SK-N-SH treated with all-trans-retinoic acid at 6 μM for 48 hours (cell line): ENCODE results near the gene ZIC5.

Source experiments
- ATAC-seq: fragments of 200-7000 bp; cut with Tn5 transposase; 3 replicates; pipeline ENCODE4 v1.9.1; 2020; ENCODE audit warnings: mild to moderate bottlenecking, moderate library complexity
- ARNTL ChIP-seq: fragments of 450-650 bp; formaldehyde crosslinking; IDR thresholded peaks from 2 replicates; pipeline ENCODE4 v1.5.0; 2020; ENCODE audit warnings: low read depth, mild to moderate bottlenecking, moderate library complexity, borderline replicate concordance
- BACH2 ChIP-seq: fragments of 250-450 bp; sonication (Bioruptor Pico); IDR thresholded peaks from 2 replicates; pipeline ENCODE4 v1.9.0; 2021; ENCODE audit warnings: mild to moderate bottlenecking, borderline replicate concordance
- CREB5 ChIP-seq: fragments of 250-450 bp; sonication (Bioruptor Pico); IDR thresholded peaks from 2 replicates; pipeline ENCODE4 v1.5.1; 2020; ENCODE audit warnings: low read depth, mild to moderate bottlenecking, moderate library complexity
- CSDC2 ChIP-seq: fragments of 250-450 bp; sonication (Bioruptor Pico); IDR thresholded peaks from 2 replicates; pipeline ENCODE4 v1.5.0; 2020; ENCODE audit warnings: mild to moderate bottlenecking, moderate library complexity
- GLIS3 ChIP-seq: fragments of 250-450 bp; sonication (Bioruptor Pico); IDR thresholded peaks from 2 replicates; pipeline ENCODE4 v1.5.0; 2020; ENCODE audit warnings: mild to moderate bottlenecking, moderate library complexity
- ISL1 ChIP-seq: fragments of 250-450 bp; sonication (Bioruptor Pico); IDR thresholded peaks from 2 replicates; pipeline ENCODE4 v2.1.2; 2022; ENCODE audit warnings: mild to moderate bottlenecking, moderate library complexity
- OSR1 ChIP-seq: fragments of 250-450 bp; sonication (Bioruptor Pico); IDR thresholded peaks from 2 replicates; pipeline ENCODE4 v1.8.0; 2022; ENCODE audit warnings: moderate library complexity, mild to moderate bottlenecking, inconsistent platforms
- PATZ1 ChIP-seq: fragments of 250-450 bp; sonication (Bioruptor Pico); IDR thresholded peaks from 2 replicates; pipeline ENCODE4 v1.8.0; 2020; ENCODE audit warnings: mild to moderate bottlenecking, moderate library complexity, borderline replicate concordance
- POU6F1 ChIP-seq: fragments of 250-450 bp; sonication (Bioruptor Pico); IDR thresholded peaks from 2 replicates; pipeline ENCODE4 v1.8.0; 2021; ENCODE audit warnings: low read depth, mild to moderate bottlenecking, moderate library complexity, borderline replicate concordance
- PPARA ChIP-seq: fragments of 250-450 bp; sonication (Bioruptor Pico); IDR thresholded peaks from 2 replicates; pipeline ENCODE4 v1.5.0; 2020; ENCODE audit warnings: mild to moderate bottlenecking, borderline replicate concordance
- RARB ChIP-seq: fragments of 250-450 bp; sonication (Bioruptor Pico); IDR thresholded peaks from 2 replicates; pipeline ENCODE4 v1.8.0; 2021; ENCODE audit warnings: mild to moderate bottlenecking, moderate library complexity
- SNAI2 ChIP-seq: fragments of 250-450 bp; sonication (Bioruptor Pico); IDR thresholded peaks from 2 replicates; pipeline ENCODE4 v1.5.0; 2020; ENCODE audit warnings: mild to moderate bottlenecking, moderate library complexity
- TCF4 ChIP-seq: fragments of 250-450 bp; sonication (Bioruptor Pico); IDR thresholded peaks from 2 replicates; pipeline ENCODE4 v1.8.0; 2021; ENCODE audit warnings: mild to moderate bottlenecking, moderate library complexity, borderline replicate concordance
- TOX ChIP-seq: fragments of 250-450 bp; sonication (Bioruptor Pico); IDR thresholded peaks from 2 replicates; pipeline ENCODE4 v1.8.0; 2021; ENCODE audit warnings: mild to moderate bottlenecking, moderate library complexity, borderline replicate concordance
- ZC3H10 ChIP-seq: fragments of 250-450 bp; sonication (Bioruptor Pico); IDR thresholded peaks from 2 replicates; pipeline ENCODE4 v1.5.1; 2021; ENCODE audit warnings: mild to moderate bottlenecking, moderate library complexity
- ZFP3 ChIP-seq: fragments of 250-450 bp; sonication (Bioruptor Pico); IDR thresholded peaks from 2 replicates; pipeline ENCODE4 v1.5.0; 2020; ENCODE audit warnings: mild to moderate bottlenecking, moderate library complexity
- ZFP30 ChIP-seq: fragments of 450-650 bp; formaldehyde crosslinking; IDR thresholded peaks from 2 replicates; pipeline ENCODE4 v1.5.0; 2022; ENCODE audit warnings: mild to moderate bottlenecking, moderate library complexity
- ZNF565 ChIP-seq: fragments of 450-650 bp; formaldehyde crosslinking; conservative IDR thresholded peaks from 2 replicates; pipeline ENCODE4 v1.5.0; 2020; ENCODE audit warnings: low read depth, mild to moderate bottlenecking, moderate library complexity
- ZNF8 ChIP-seq: fragments of 450-650 bp; formaldehyde crosslinking; IDR thresholded peaks from 2 replicates; pipeline ENCODE4 v1.5.0; 2020; ENCODE audit warnings: mild to moderate bottlenecking, moderate library complexity
- TF ChIP-seq, protein P1 (sequence below): fragments of 250-450 bp; sonication (Bioruptor Pico); IDR thresholded peaks from 2 replicates; pipeline ENCODE4 v1.5.0; 2020; ENCODE audit warnings: mild to moderate bottlenecking, moderate library complexity

ZIC5 gene

GRCh38 chr13:99975626-99976025, 4.1 kb upstream of the ZIC5 start:
- TF ChIP-seq TOX (CRISPR knock-in tag) = no peak
- TF ChIP-seq, protein P1, sequence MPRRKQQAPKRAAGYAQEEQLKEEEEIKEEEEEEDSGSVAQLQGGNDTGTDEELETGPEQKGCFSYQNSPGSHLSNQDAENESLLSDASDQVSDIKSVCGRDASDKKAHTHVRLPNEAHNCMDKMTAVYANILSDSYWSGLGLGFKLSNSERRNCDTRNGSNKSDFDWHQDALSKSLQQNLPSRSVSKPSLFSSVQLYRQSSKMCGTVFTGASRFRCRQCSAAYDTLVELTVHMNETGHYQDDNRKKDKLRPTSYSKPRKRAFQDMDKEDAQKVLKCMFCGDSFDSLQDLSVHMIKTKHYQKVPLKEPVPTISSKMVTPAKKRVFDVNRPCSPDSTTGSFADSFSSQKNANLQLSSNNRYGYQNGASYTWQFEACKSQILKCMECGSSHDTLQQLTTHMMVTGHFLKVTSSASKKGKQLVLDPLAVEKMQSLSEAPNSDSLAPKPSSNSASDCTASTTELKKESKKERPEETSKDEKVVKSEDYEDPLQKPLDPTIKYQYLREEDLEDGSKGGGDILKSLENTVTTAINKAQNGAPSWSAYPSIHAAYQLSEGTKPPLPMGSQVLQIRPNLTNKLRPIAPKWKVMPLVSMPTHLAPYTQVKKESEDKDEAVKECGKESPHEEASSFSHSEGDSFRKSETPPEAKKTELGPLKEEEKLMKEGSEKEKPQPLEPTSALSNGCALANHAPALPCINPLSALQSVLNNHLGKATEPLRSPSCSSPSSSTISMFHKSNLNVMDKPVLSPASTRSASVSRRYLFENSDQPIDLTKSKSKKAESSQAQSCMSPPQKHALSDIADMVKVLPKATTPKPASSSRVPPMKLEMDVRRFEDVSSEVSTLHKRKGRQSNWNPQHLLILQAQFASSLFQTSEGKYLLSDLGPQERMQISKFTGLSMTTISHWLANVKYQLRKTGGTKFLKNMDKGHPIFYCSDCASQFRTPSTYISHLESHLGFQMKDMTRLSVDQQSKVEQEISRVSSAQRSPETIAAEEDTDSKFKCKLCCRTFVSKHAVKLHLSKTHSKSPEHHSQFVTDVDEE (CRISPR knock-in tag) = no peak
- TF ChIP-seq CREB5 = no peak
- TF ChIP-seq SNAI2 (CRISPR knock-in tag) = no peak
- no peak for TF ChIP-seq CSDC2 (CRISPR knock-in tag)
- no peak for TF ChIP-seq ZFP3
- TF ChIP-seq PATZ1 (CRISPR knock-in tag) = no peak
- no peak for TF ChIP-seq OSR1
- no peak for TF ChIP-seq GLIS3 (CRISPR knock-in tag)
- no peak for TF ChIP-seq TCF4 (CRISPR knock-in tag)
- TF ChIP-seq RARB = no peak
- no peak for TF ChIP-seq PPARA (CRISPR knock-in tag)
- no peak for TF ChIP-seq ARNTL
- no peak for TF ChIP-seq ISL1
- TF ChIP-seq ZFP30 = no peak
- no peak for TF ChIP-seq ZNF8 (CRISPR knock-in tag)
- TF ChIP-seq POU6F1 (CRISPR knock-in tag) = no peak
- no peak for TF ChIP-seq ZNF565
- TF ChIP-seq ZC3H10 (CRISPR knock-in tag) = no peak
- no peak for ATAC-seq

DNA sequence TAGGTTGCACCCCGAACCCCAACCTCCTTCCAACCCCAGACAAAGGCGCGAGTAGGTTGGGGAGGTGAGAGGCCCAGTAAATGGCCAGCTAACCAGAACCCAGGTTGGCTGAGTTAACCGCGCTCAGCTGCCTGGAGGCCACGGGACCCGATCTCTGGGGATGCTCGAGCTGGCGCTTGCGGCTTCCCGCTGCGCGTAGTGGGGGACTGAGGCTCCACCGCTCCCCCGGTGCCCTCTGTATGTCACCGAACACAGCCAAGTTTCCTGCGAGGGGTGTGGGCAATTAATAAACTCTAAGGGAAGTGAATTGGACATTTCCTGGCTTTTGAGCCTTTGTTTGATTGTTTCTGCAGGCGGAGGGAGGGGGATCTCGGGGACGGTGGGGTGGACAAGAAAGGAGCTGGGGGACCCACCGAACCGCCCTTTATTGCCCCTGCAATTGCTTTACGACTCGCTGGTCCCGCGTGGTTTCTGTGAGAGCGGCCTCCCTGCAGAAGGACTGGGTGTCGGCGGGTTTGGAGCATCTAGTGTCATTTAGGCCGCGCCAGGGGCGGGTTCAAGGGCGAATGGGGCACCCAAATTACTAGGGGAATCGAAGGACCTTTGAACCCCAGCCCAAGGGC, 3.5 kb upstream of the ZIC5 start:
- TF ChIP-seq SNAI2 (CRISPR knock-in tag) = no peak
- no peak for TF ChIP-seq ARNTL
- TF ChIP-seq ZFP30 = no peak
- TF ChIP-seq OSR1 = no peak
- TF ChIP-seq, all 23 proteins: peak for 0
- no peak for ATAC-seq

DNA sequence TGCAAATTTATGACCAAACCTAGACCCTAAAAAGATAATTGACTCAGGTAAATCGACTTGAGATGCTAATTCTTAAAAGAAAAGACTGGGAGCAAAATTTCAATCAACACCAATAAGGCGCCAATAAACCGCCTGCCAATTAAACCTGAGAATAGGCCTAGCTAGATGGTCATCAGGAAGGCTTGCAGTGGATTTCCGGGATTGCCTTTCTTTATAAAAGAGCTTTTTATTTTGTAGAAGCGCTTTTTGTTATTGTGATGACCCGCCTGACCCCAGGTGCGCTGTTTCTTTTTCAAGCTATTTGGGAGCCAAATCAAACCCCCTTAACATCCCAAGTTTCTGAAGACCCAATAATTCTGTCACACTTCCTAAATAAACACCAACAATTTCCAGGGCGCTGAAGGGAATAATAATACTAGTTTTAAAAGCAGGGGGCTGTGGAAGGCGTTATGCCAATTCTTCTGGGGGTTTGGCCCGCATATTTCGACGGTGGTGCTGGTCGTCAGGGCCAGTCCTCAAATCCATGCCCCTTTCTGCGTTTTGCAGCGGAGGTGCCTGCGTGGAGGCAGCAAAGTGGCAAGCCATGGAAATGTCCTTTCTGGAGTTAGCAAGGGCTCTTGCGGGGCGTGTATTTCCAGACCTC, 2.9 kb upstream of the ZIC5 start:
- TF ChIP-seq SNAI2 (CRISPR knock-in tag) = no peak
- TF ChIP-seq ZNF565 = no peak
- TF ChIP-seq ZFP3 = no peak
- no peak for TF ChIP-seq OSR1
- TF ChIP-seq ZNF8 (CRISPR knock-in tag) = no peak
- TF ChIP-seq BACH2 (CRISPR knock-in tag) = no peak
- TF ChIP-seq PATZ1 (CRISPR knock-in tag) = no peak
- TF ChIP-seq TCF4 (CRISPR knock-in tag) = no peak
- TF ChIP-seq POU6F1 (CRISPR knock-in tag) = no peak
- no peak for TF ChIP-seq ZC3H10 (CRISPR knock-in tag)
- TF ChIP-seq, all 23 proteins: peak for 0
- no peak for ATAC-seq
